ENCODE measurements around the gene TMEM150C. TPM values are rescaled to one million over a fixed set of nuclear protein-coding genes. Genes with fewer than 3 reads are reported as not detected.

Gene TMEM150C
- total RNA-seq, 1 experiment from 2014 or later, result 2.7 TPM

DNA sequence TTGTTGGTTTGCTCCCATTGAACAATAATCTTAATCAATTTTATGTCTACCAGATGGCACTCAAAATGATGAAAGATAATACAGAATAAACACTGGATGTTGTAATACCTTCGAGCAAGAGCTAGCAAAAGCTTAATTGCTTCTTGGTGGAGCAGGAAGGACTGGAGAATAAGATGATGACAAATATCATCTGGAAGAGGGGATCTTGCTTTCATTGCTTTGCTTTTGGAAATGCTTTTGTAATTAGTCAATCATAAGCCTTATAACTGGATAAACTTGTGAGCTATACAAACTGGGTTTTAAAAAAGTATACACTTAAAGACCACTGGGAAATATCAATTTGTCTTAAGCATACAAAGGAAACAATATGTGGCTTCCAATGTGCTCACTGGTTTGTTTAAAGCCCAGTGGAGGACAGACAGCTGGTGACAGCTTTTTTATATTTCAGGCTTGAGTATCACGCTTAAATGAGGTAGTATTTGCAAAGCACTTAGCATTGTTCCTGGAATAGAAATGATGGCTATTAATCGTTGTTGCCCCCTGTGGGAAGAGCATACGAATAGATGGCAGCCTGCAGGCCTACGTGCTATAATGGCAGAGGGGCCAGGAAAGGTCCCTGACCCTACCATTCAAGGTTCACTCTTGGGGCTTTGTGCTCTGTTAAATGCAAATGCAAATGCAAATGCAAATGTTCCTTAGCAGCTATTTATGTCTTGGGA is 61.2 kb downstream of the TMEM150C start:
- Histone ChIP-seq H3K4ac (ENCODE audit: low read depth, low read length) (no peak overlapping the region), H3K27ac (ENCODE audit: insufficient read length, low read depth, low read length) (no peak overlapping the region), H2BK12ac (ENCODE audit: insufficient read length, low read depth, low read length) (no peak overlapping the region), H3K23me2 (ENCODE audit: insufficient read length, low read depth, low read length, poor library complexity, severe bottlenecking) (no peaks in the 10 kb centered on the region), H3K79me2 (ENCODE audit: insufficient read depth, low read length) (no peaks in the 10 kb centered on the region), H3T11ph (ENCODE audit: low read length) (no peak overlapping the region), H3K18ac (ENCODE audit: insufficient read length, low read depth, low read length) (no peak overlapping the region), H2BK120ac (ENCODE audit: low read depth, low read length, poor library complexity, severe bottlenecking) (no peak overlapping the region), H3K4me1 (ENCODE audit: insufficient read depth, low read length) (peaks cover 2% of the 10 kb centered on the region; the same call in 1 of the 2 replicates), H3K4me2 (ENCODE audit: insufficient read depth, insufficient read length, low read length) (no peak overlapping the region), H3K14ac (ENCODE audit: insufficient read depth, low read length) (no peak overlapping the region), H2AK5ac (ENCODE audit: insufficient read length, low read length) (no peak overlapping the region), H3K9me3 (ENCODE audit: control insufficient read depth, low read depth, low read length) (no peaks in the 10 kb centered on the region), H2BK15ac (ENCODE audit: low read depth, low read length) (no peak overlapping the region), H3K23ac (ENCODE audit: insufficient read length, low read depth, low read length) (no peak overlapping the region), H3K9ac (ENCODE audit: extremely low read depth, insufficient read length, low read length) (no peak overlapping the region), H3K56ac (ENCODE audit: insufficient read length, low read depth, low read length) (no peak overlapping the region), H4K8ac (replicated peaks; ENCODE audit: insufficient read length, low read depth, low read length) (no peak overlapping the region), H3K79me1 (ENCODE audit: insufficient read depth, low read depth, low read length, poor library complexity, severe bottlenecking) (no peaks in the 10 kb centered on the region), H2BK5ac (ENCODE audit: insufficient read length, low read length) (no peak overlapping the region), H4K91ac (ENCODE audit: insufficient read length, low read depth, low read length) (no peak overlapping the region), H2AFZ (ENCODE audit: low read length) (no peak overlapping the region), H2BK20ac (ENCODE audit: low read depth, low read length, poor library complexity, severe bottlenecking) (no peak overlapping the region), H4K5ac (ENCODE audit: insufficient read length, low read depth, low read length) (no peak overlapping the region), H3K27me3 (ENCODE audit: insufficient read depth, low read length) (no peaks in the 10 kb centered on the region; the same call in 1 of the 2 replicates), H4K20me1 (ENCODE audit: control insufficient read depth, insufficient read depth, insufficient read length) (no peaks in the 10 kb centered on the region)
- DNase-seq, result no peak
- Mint-ChIP-seq H3K9me3 (no peaks in the 10 kb centered on the region; a peak in 1 of 5 replicates), H3K4me3 (no peak overlapping the region), H3K27me3 (ENCODE audit: low read depth) (no peaks in the 10 kb centered on the region), H3K27ac (no peak overlapping the region; a peak in 2 of 7 replicates), H3K36me3 (ENCODE audit: insufficient read depth in 1 of 3, low read depth in 3 of 3) (no peaks in the 10 kb centered on the region; a peak in 1 of 7 replicates), H3K4me1 (peaks cover 21 to 27% of the 10 kb centered on the region in 2 experiments)
- TF ChIP-seq, protein P1, sequence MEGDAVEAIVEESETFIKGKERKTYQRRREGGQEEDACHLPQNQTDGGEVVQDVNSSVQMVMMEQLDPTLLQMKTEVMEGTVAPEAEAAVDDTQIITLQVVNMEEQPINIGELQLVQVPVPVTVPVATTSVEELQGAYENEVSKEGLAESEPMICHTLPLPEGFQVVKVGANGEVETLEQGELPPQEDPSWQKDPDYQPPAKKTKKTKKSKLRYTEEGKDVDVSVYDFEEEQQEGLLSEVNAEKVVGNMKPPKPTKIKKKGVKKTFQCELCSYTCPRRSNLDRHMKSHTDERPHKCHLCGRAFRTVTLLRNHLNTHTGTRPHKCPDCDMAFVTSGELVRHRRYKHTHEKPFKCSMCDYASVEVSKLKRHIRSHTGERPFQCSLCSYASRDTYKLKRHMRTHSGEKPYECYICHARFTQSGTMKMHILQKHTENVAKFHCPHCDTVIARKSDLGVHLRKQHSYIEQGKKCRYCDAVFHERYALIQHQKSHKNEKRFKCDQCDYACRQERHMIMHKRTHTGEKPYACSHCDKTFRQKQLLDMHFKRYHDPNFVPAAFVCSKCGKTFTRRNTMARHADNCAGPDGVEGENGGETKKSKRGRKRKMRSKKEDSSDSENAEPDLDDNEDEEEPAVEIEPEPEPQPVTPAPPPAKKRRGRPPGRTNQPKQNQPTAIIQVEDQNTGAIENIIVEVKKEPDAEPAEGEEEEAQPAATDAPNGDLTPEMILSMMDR (conservative IDR thresholded peaks at IDR 0.05), result no peak; the same call in 2 of the 3 replicates
- WGBS (ENCODE audit: extremely low coverage, insufficient read length, low lambda C conversion rate), result no CpG with 5 or more reads among the region's 5 CpGs
